Fibroblast of the conjunctiva (primary cell): ENCODE data around the gene CTSD.

Source experiments
- DNase-seq: peaks from one replicate; pipeline ENCODE4 v3.0.0-alpha.2; 2010; ENCODE audit warnings: low read depth

The CTSD gene

GRCh38 chr11:1782831-1783724 lies 19.4 kb upstream of the CTSD start:
- DNase-seq: no peak

GRCh38 chr11:1782031-1782590 lies 18.4 kb upstream of the CTSD start:
- no peak for DNase-seq

- DNase-seq: no peak
These were observed 17.9 kb upstream of the CTSD start for GRCh38 chr11:1781593-1781975.

- no peak for DNase-seq
These were observed 17.2 kb upstream of the CTSD start for GRCh38 chr11:1780700-1781592.

- DNase-seq: no peak
These were observed 16.3 kb upstream of the CTSD start for GRCh38 chr11:1779806-1780699.

GRCh38 chr11:1779034-1779805 lies 15.5 kb upstream of the CTSD start:
- no peak for DNase-seq

GRCh38 chr11:1778141-1778911 lies 14.6 kb upstream of the CTSD start:
- no peak for DNase-seq

- DNase-seq: no peak
These were observed 14.0 kb upstream of the CTSD start for GRCh38 chr11:1777737-1778136.

GRCh38 chr11:1776944-1777715 lies 13.4 kb upstream of the CTSD start:
- DNase-seq: no peak

GRCh38 chr11:1776331-1776851 lies 12.7 kb upstream of the CTSD start:
- DNase-seq: no peak

GRCh38 chr11:1774886-1775285 lies 11.2 kb upstream of the CTSD start:
- no peak for DNase-seq

GRCh38 chr11:1773994-1774550 lies 10.3 kb upstream of the CTSD start:
- DNase-seq: no peak

GRCh38 chr11:1773131-1773993 lies 9.6 kb upstream of the CTSD start:
- no peak for DNase-seq

- peak; percentile 89 for DNase-seq
These were observed 8.8 kb upstream of the CTSD start for GRCh38 chr11:1772270-1773130.

GRCh38 chr11:1771700-1772099 lies 8.0 kb upstream of the CTSD start:
- peak; percentile 71 for DNase-seq

- DNase-seq: no peak
These were observed 7.5 kb upstream of the CTSD start for GRCh38 chr11:1771273-1771672.

GRCh38 chr11:1770528-1770927 lies 6.8 kb upstream of the CTSD start:
- no peak for DNase-seq
